Tibial artery (tissue), 4 donors: ENCODE data around the gene NSG1.
"Not testable (repeated sequence)": the region's sequence is repeated elsewhere in the genome, so short reads cannot be mapped to it uniquely, and the experiment has no call there.

Experiments
- DNase-seq, 2 donors: peaks; one replicate each; pipeline ENCODE4 v3.0.0-alpha.2; 2019
- H3K27ac ChIP-seq, 2 donors: fragments of 200-600 bp; sonication (generic) in 1 of 2; 1 replicate in 1 of 2; 2 replicates in 1 of 2; pipeline ENCODE4 v1.5.1; 2018 to 2019; ENCODE audit warnings: mild to moderate bottlenecking in 1 of 2
- H3K27me3 ChIP-seq, 2 donors: fragments of 200-600 bp; sonication (generic) in 1 of 2; one replicate each; pipeline versions ENCODE4 v1.5.1 to v1.6.0; 2016 to 2019
- H3K36me3 ChIP-seq, 3 donors: fragments of 200-600 bp; sonication (generic) in 2 of 3; one replicate each; pipeline ENCODE4 v1.5.1; 2016 to 2019; ENCODE audit warnings: mild to moderate bottlenecking in 2 of 3
- H3K4me1 ChIP-seq, 4 donors: fragments of 200-600 bp; sonication (generic) in 2 of 4; 1 replicate in 3 of 4; 2 replicates in 1 of 4; pipeline ENCODE4 v1.5.1; 2016 to 2019
- H3K4me3 ChIP-seq, 2 donors: fragments of 200-600 bp; sonication (generic) in 1 of 2; 1 replicate in 1 of 2; 2 replicates in 1 of 2; pipeline ENCODE4 v1.5.1; 2018 to 2019; ENCODE audit warnings: mild to moderate bottlenecking in 2 of 2
- H3K9me3 ChIP-seq, 3 donors: fragments of 200-600 bp; sonication (generic) in 1 of 3; one replicate each; pipeline ENCODE4 v1.5.1; 2016 to 2019
- CTCF ChIP-seq, 2 experiments: fragments of 200-600 bp in 1 of 2; fragments of 450-650 bp in 1 of 2; IDR thresholded peaks; one replicate each; pipeline ENCODE4 v1.5.1; 2017 to 2019; ENCODE audit warnings: antibody characterized with exemption in 2 of 2, mild to moderate bottlenecking in 1 of 2, moderate library complexity in 1 of 2
- intact Hi-C: fragments of 100-400 bp; cut with DNase I; formaldehyde crosslinking; loops from one replicate; pipeline ENCODE4 v1.15.0; 2023; ENCODE audit warnings: low total_unique reads

NSG1 gene

GRCh38 chr4:4344915-4345527, 41.9 kb upstream of the NSG1 start:
- DNase-seq, result no peak
- Histone ChIP-seq H3K27me3 (peaks cover 0 to 17% of the 10 kb centered on the region in 2 donors), H3K9me3 (no peaks in the 10 kb centered on the region), H3K27ac (no peak overlapping the region), H3K36me3 (no peaks in the 10 kb centered on the region), H3K4me1 (no peaks in the 10 kb centered on the region), H3K4me3 (no peak overlapping the region)
- no peak for TF ChIP-seq CTCF (IDR thresholded peaks at IDR 0.05)
- intact Hi-C loops, result no loop called here

GRCh38 chr4:4347585-4347984, 39.3 kb upstream of the NSG1 start:
- intact Hi-C loops, result no loop called here
- H3K27ac ChIP-seq, result no peak overlapping the region

GRCh38 chr4:4348585-4348984, 38.3 kb upstream of the NSG1 start:
- H3K4me3 ChIP-seq, DNase-seq, intact Hi-C loops, H3K27me3 ChIP-seq, H3K9me3 ChIP-seq, H3K4me1 ChIP-seq, H3K36me3 ChIP-seq, H3K27ac ChIP-seq: not testable (repeated sequence)

More at GRCh38 chr4:4347585-4347984, 39.3 kb upstream of the NSG1 start:
- no peak overlapping the region for H3K4me3 ChIP-seq
- H3K36me3 ChIP-seq, result no peaks in the 10 kb centered on the region
- no peak for TF ChIP-seq CTCF (IDR thresholded peaks at IDR 0.05)
- no peak for DNase-seq
- no peaks in the 10 kb centered on the region for H3K9me3 ChIP-seq
- H3K4me1 ChIP-seq, result no peaks in the 10 kb centered on the region
- H3K27me3 ChIP-seq, result peaks cover 0 to 10% of the 10 kb centered on the region in 2 donors

- H3K9me3 ChIP-seq, result no peaks in the 10 kb centered on the region
- peaks cover 0 to 6% of the 10 kb centered on the region in 2 donors for H3K27me3 ChIP-seq
- no peaks in the 10 kb centered on the region for H3K4me1 ChIP-seq
- no peak overlapping the region for H3K4me3 ChIP-seq
- intact Hi-C loops, result no loop called here
- H3K27ac ChIP-seq, result no peak overlapping the region
- no peak for DNase-seq
- no peaks in the 10 kb centered on the region for H3K36me3 ChIP-seq
- TF ChIP-seq CTCF (IDR thresholded peaks at IDR 0.05), result no peak
Measured at GRCh38 chr4:4349867-4350266, 37.0 kb upstream of the NSG1 start.

GRCh38 chr4:4350909-4351308, 36.0 kb upstream of the NSG1 start:
- intact Hi-C loops, result no loop called here
- Histone ChIP-seq H3K9me3 (no peaks in the 10 kb centered on the region), H3K27ac (no peak overlapping the region), H3K36me3 (no peaks in the 10 kb centered on the region), H3K4me1 (no peaks in the 10 kb centered on the region), H3K4me3 (no peak overlapping the region), H3K27me3 (peaks cover 0 to under 1% of the 10 kb centered on the region in 2 donors)
- DNase-seq, result no peak
- TF ChIP-seq CTCF (IDR thresholded peaks at IDR 0.05), result no peak

GRCh38 chr4:4355302-4355701, 31.6 kb upstream of the NSG1 start:
- no peak overlapping the region for H3K27ac ChIP-seq
- no peaks in the 10 kb centered on the region for H3K36me3 ChIP-seq
- H3K9me3 ChIP-seq, result no peaks in the 10 kb centered on the region
- H3K4me3 ChIP-seq, result no peak overlapping the region
- no peak for TF ChIP-seq CTCF (IDR thresholded peaks at IDR 0.05)
- peaks cover 0 to 30% of the 10 kb centered on the region in 2 donors for H3K27me3 ChIP-seq
- H3K4me1 ChIP-seq, result no peaks in the 10 kb centered on the region
- no peak for DNase-seq
- intact Hi-C loops, result no loop called here
